ENCODE measurements around the gene RHOG. TPM values are rescaled to one million over a fixed set of nuclear protein-coding genes. Genes with fewer than 3 reads are reported as not detected.

Gene RHOG
- total RNA-seq, 4 donors from 2014 or later = 10.5 to 46.9 (median 38.1) TPM

DNA sequence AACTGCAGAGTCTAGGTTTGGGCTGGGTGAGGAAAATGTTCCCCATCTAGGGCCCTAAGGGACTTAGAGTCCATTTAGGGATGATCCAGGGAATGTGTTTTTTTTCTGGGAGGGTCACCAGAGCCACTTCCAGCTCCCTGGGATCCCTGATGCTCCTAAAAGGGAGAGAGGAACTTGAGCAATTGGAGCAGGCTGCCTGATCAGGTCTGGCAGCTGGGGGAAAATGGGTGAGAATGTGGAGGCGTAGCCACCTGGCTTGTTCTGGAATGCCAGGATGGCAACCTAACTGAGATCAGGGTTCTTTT, 31.2 kb downstream of the RHOG start:
- H3K4me3 ChIP-seq = no peak overlapping the region
- TF ChIP-seq CTCF (IDR thresholded peaks at IDR 0.05) (no peak), POLR2A (IDR thresholded peaks at IDR 0.05) (no peak)
- no peak overlapping the region for H3K27ac ChIP-seq
- intact Hi-C loops (cut with DNase I; ENCODE audit: low total_unique reads) = no loop called here
- H3K9me3 ChIP-seq = no peaks in the 10 kb centered on the region
- H3K27me3 ChIP-seq = no peaks in the 10 kb centered on the region
- DNase-seq = no peak
- H3K4me1 ChIP-seq = peaks cover 0 to 6% of the 10 kb centered on the region in 2 donors
- H3K36me3 ChIP-seq = no peaks in the 10 kb centered on the region

DNA sequence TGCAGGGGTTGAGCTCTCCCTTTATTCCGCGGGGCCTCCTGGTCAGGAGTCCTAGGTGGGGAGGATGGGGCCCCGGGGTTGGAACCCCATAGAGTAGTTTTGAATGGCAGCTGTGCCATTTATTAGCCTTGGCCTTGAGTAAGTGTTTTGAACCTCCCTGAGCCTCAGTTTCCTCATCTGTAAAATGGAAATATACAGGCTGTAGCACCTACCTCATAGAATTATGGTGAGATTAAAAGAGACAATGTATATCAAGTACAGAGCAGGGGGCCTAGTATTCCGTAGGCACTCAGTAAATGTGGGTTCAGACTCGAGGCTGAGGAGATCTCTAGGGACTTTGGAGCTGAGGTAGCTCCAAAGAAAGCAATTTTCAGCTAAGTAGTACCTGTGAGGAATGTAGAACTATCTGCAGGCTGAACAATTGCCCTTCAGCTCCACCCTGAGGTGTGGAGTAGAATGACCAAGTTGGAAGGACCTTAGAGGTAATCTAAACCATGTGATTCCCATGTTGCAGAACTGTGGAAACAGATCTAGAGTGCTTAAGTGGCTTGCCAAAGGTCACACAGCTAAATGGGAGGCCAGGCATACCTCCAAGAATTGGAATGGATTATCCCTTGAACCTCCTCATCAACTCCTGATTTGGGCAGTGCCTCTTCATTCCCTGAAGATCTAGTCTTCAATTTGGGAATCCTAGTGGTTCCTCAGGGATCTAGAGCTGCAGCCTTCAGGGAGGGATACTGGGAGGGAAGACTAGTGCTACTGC, 31.7 kb downstream of the RHOG start:
- Histone ChIP-seq H3K4me1 (peaks cover 0 to 6% of the 10 kb centered on the region in 2 donors), H3K9me3 (no peaks in the 10 kb centered on the region), H3K27ac (peak overlapping the region; percentile 38 to 63), H3K36me3 (no peaks in the 10 kb centered on the region), H3K4me3 (peak overlapping the region; percentile 38 to 54), H3K27me3 (no peaks in the 10 kb centered on the region)
- TF ChIP-seq CTCF (IDR thresholded peaks at IDR 0.05) (peak in 3 of 4 experiments; percentile 14 to 43 (median 42)), POLR2A (IDR thresholded peaks at IDR 0.05) (no peak)
- intact Hi-C loops (cut with DNase I; ENCODE audit: low total_unique reads) = no loop called here
- no peak for DNase-seq

GRCh38 chr11:3807909-3808860, 32.6 kb downstream of the RHOG start, which contains the start of gene PGAP2:
PGAP2 (plus strand) TSS chr11:3808560; CDS start chr11:3811260, 2,700 bp downstream.
- DNase-seq = peak; percentile 42 to 55
- Histone ChIP-seq H3K4me1 (peaks cover 0 to 6% of the 10 kb centered on the region in 2 donors), H3K27me3 (no peaks in the 10 kb centered on the region), H3K4me3 (peak within 1 kb of the TSS; percentile 38 to 54), H3K36me3 (no peaks in the 10 kb centered on the region), H3K9me3 (no peaks in the 10 kb centered on the region), H3K27ac (peak within 1 kb of the TSS; percentile 38 to 63)
- intact Hi-C loops (cut with DNase I; ENCODE audit: low total_unique reads) = no loop called here
- TF ChIP-seq CTCF (IDR thresholded peaks at IDR 0.05) (peak; percentile 27 to 61 (median 49)), POLR2A (IDR thresholded peaks at IDR 0.05) (no peak)

DNA sequence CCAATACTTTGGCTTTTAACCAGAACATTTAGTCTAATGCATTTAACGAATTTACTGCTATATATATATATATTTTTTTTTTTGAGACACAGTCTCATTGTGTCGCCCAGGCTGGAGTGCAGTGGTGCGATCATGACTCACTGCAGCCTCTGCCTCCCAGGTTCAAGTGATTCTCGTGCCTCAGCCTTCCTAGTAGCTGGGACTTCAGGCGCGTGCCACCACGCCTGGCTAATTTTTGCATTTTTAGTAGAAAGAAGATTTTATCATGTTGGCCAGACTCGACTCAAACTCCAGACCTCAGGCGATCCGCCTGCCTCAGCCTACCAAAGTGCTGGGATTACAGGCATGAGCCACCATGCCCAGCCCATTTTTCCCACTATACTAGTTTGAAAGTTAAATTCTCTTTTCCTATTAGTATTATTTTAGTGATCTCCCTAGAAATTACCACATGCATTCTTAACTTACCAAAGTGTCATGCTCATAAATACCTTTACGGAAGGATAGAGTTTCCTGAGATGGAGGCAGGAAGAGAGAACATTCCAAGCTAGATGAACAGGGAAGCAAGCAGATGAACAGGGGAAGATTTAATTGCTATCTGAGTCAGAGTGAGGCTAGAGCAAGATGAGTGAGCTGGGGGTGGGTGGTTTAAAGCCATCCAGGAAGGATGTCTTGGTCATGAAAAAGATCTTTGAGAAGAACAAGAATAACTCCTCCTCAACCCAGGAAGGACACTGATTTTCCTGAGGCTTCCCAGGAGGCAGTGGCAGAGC, 36.8 kb downstream of the RHOG start:
- Histone ChIP-seq H3K27me3 (no peaks in the 10 kb centered on the region), H3K36me3 (no peaks in the 10 kb centered on the region), H3K4me3 (no peak overlapping the region), H3K4me1 (peaks cover 0 to 3% of the 10 kb centered on the region in 2 donors), H3K27ac (no peak overlapping the region), H3K9me3 (no peaks in the 10 kb centered on the region)
- TF ChIP-seq POLR2A (IDR thresholded peaks at IDR 0.05) (no peak), CTCF (IDR thresholded peaks at IDR 0.05) (no peak)
- intact Hi-C loops (cut with DNase I; ENCODE audit: low total_unique reads) = no loop called here
- DNase-seq = no peak
